ENCODE results near the gene SPTLC3. TPM values are rescaled to one million over a fixed set of nuclear protein-coding genes. Genes with fewer than 3 reads are reported as not detected.

Gene SPTLC3
- total RNA-seq, 4 donors from 2014 or later = 62.5 to 76.6 (median 71.9) TPM

DNA sequence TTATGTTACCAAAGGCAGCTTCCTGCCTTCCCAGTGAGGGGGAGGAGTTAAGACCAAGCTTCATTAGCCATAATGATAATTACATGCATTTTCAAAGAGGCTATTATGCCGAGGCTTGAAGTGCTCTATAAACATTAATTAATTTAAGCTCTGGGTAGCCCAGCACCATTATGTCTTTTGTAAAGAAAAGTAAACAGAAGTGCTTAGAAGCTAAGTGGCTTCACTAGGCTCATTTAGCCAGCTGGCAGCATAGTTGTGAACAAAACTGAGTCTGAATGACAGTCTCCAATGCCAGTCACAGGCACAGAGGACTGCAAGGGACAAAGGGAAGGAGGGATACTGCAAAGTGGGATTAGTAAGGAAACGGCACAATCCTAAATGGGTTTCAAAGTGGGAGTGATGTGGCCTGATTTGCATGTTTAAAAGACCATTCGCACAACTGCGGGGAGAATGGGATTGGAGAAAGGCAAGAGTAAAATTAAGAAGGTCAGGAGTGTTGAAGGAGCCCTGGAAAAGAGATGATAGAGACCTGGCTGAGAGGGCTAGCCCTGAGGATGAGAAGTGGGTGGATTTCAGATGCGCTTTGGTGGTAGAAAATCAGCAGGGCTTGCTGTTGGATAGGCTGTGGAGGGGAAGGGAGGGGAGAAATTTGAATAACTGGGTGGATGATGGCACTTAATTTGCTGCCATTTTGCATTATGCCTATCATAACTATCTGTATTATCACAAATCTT lies 192.2 kb downstream of the SPTLC3 start:
- WGBS, 2 donors = 76 to 78% methylated on average over 5 of the region's 5 CpGs
- TF ChIP-seq, protein P1, sequence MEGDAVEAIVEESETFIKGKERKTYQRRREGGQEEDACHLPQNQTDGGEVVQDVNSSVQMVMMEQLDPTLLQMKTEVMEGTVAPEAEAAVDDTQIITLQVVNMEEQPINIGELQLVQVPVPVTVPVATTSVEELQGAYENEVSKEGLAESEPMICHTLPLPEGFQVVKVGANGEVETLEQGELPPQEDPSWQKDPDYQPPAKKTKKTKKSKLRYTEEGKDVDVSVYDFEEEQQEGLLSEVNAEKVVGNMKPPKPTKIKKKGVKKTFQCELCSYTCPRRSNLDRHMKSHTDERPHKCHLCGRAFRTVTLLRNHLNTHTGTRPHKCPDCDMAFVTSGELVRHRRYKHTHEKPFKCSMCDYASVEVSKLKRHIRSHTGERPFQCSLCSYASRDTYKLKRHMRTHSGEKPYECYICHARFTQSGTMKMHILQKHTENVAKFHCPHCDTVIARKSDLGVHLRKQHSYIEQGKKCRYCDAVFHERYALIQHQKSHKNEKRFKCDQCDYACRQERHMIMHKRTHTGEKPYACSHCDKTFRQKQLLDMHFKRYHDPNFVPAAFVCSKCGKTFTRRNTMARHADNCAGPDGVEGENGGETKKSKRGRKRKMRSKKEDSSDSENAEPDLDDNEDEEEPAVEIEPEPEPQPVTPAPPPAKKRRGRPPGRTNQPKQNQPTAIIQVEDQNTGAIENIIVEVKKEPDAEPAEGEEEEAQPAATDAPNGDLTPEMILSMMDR (IDR thresholded peaks at IDR 0.05) = no peak
- TF ChIP-seq POLR2A (IDR thresholded peaks at IDR 0.05) = no peak
- intact Hi-C loops (cut with DNase I; ENCODE audit: low total_unique reads) = no loop called here
- DNase-seq (ENCODE audit: low spot score in 2 of 2) = no peak
- H3K4me3 ChIP-seq (ENCODE audit: low read depth, poor library complexity, severe bottlenecking) = no peak overlapping the region

DNA sequence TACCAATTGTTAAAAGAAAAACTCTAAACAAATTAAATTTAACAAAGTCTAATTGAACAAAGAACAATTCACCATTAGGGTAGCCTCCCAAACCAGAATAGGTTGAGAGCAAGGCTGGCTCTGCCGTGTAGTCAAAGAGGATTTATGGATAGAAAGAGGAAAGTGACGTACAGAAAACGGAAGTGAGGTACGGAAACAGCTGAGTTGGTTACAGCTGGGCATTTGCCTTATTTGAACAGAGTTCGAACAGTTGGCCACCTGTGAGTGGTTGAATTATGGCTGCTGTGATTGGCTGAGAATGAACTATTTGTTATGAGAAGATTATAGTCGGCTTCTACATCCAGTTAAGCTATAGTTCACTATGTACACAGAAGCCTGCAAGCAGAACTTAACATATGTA lies 193.8 kb downstream of the SPTLC3 start:
- no peak for DNase-seq (ENCODE audit: low spot score in 2 of 2)
- 64 to 71% methylated on average over 6 of the region's 6 CpGs for WGBS, 2 donors

DNA sequence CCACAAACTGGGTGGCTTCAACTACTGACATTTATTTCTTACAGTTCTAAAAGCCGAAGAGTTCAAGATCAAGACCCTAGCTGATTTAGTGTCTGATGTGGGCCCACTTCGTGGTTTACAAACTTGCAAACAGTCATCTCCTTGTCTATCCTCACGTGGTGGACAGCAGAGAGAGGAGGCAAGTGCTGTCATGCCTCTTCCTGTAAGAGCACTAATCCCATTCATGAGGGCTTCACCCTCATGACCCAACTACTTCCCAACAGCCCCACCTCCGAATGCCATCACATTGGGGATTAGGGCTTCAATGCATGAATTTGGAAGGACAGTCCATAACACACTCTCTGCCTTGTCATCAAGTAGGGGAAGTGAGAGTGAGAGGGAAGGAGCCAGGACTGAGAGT lies 196.7 kb downstream of the SPTLC3 start:
- 77 to 89% methylated on average over 4 of the region's 4 CpGs for WGBS, 2 donors
- H3K4me3 ChIP-seq (ENCODE audit: low read depth, poor library complexity, severe bottlenecking) = no peak overlapping the region
- no peak for DNase-seq (ENCODE audit: low spot score in 2 of 2)
- intact Hi-C loops (cut with DNase I; ENCODE audit: low total_unique reads) = no loop called here
- TF ChIP-seq, protein P1 (IDR thresholded peaks at IDR 0.05) = no peak
- TF ChIP-seq POLR2A (IDR thresholded peaks at IDR 0.05) = no peak

More for the DNA sequence above, 193.8 kb downstream of the SPTLC3 start:
- no peak overlapping the region for H3K4me3 ChIP-seq (ENCODE audit: low read depth, poor library complexity, severe bottlenecking)
- TF ChIP-seq POLR2A (IDR thresholded peaks at IDR 0.05) = no peak
- TF ChIP-seq, protein P1 (IDR thresholded peaks at IDR 0.05) = no peak
- intact Hi-C loops (cut with DNase I; ENCODE audit: low total_unique reads) = no loop called here

DNA sequence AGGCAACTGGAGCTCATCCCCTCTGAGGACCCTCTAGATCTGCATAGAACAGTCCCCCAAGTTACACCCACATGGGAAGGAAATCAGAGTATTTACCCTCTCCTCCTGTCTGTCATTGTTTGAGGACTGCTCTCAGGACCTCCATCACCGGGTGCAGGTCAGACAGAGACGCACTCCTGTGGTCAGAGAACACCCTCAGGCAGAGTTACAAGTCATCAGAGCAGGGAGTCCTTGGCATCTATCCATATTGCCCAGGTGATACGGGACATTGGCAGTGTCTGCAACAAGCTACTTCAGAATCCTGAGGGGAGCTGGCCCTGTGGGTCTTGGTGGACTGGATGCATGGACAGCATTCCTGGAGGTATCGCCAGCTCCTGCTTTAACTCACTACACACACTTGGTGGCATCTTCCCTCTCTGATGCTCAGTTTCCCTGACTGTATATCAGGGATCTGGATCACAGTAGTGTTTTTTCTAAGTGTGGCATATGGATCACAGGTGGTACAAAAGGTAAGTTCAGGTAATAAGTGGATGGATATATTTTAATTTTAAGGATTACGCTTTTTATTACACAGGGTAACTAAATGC lies 197.2 kb downstream of the SPTLC3 start:
- DNase-seq (ENCODE audit: low spot score in 2 of 2) = no peak
- intact Hi-C loops (cut with DNase I; ENCODE audit: low total_unique reads) = no loop called here
- no peak for TF ChIP-seq POLR2A (IDR thresholded peaks at IDR 0.05)
- TF ChIP-seq, protein P1 (IDR thresholded peaks at IDR 0.05) = no peak
- 68 to 98% methylated on average over 5 of the region's 5 CpGs for WGBS, 2 donors
- no peak overlapping the region for H3K4me3 ChIP-seq (ENCODE audit: low read depth, poor library complexity, severe bottlenecking)

DNA sequence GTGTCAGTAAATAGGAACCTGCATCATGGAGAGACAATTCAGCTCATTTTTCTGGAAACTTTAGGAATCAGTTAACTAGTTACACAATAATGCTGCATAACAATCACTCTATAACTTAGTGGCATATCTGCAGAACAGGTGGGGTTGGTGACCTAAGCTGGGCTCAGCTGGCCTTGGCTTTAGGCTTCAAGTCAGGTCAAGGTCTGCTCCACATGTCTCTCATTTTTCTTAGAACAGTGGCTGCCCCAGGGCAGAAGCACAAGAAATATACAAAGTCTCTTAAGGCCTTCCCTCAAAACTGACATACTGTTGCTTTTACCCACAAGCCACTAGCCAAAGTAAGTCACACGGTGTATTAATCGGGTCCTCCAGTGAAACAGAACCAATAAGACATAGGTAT lies 198.2 kb downstream of the SPTLC3 start:
- WGBS, 2 donors = 84 to 91% methylated on average over 2 of the region's 2 CpGs
- DNase-seq (ENCODE audit: low spot score in 2 of 2) = no peak
- intact Hi-C loops (cut with DNase I; ENCODE audit: low total_unique reads) = no loop called here
- no peak for TF ChIP-seq POLR2A (IDR thresholded peaks at IDR 0.05)
- TF ChIP-seq, protein P1 (IDR thresholded peaks at IDR 0.05) = no peak
- H3K4me3 ChIP-seq (ENCODE audit: low read depth, poor library complexity, severe bottlenecking) = no peak overlapping the region

Measured in lower leg skin (tissue), 4 donors.